Activated CD4-positive, alpha-beta memory T cell treated with anti-CD3 and anti-CD28 coated beads for 36 hours (primary cell): ENCODE measurements around the gene IQCK. TPM values are rescaled to one million over a fixed set of nuclear protein-coding genes. Genes with fewer than 3 reads are reported as not detected.

Source experiments
- CTCF ChIA-PET: fragments of 350-600 bp; sonication (Branson Sonifier 250); formaldehyde crosslinking; loops from one replicate; lab custom pipeline; 2021; ENCODE audit warnings: antibody characterized with exemption, inconsistent platforms; lab: Charles Lee
- POLR2A ChIA-PET: fragments of 350-600 bp; sonication (Branson Sonifier 250); formaldehyde crosslinking; loops from one replicate; lab custom pipeline; 2021; ENCODE audit warnings: antibody characterized with exemption; lab: Charles Lee
- DNase-seq: peaks from one replicate; pipeline ENCODE4 v3.0.0-alpha.2; 2020
- H3K27ac Mint-ChIP-seq: one replicate; pipeline ENCODE4 v1.8.0; 2021; ENCODE audit warnings: mixed read lengths
- H3K27me3 Mint-ChIP-seq: one replicate; pipeline ENCODE4 v1.8.0; 2021; ENCODE audit warnings: mixed read lengths
- H3K36me3 Mint-ChIP-seq: one replicate; pipeline ENCODE4 v1.8.0; 2021; ENCODE audit warnings: mixed read lengths
- H3K4me1 Mint-ChIP-seq: one replicate; pipeline ENCODE4 v1.8.0; 2021; ENCODE audit warnings: low read depth, mixed read lengths
- H3K4me3 Mint-ChIP-seq: one replicate; pipeline ENCODE4 v1.8.0; 2021; ENCODE audit warnings: mild to moderate bottlenecking, mixed read lengths
- H3K9me3 Mint-ChIP-seq: one replicate; pipeline ENCODE4 v1.8.0; 2021; ENCODE audit warnings: mixed read lengths
- intact Hi-C: fragments of 100-400 bp; cut with micrococcal nuclease; formaldehyde crosslinking; loops from one replicate; pipeline ENCODE4 v1.15.1; 2023
- total RNA-seq, 2 experiments: library from RNA; stranded (reverse); gene quantifications; one replicate each; pipeline ENCODE4 v1.2.3, GENCODE V29; 2021

The IQCK gene
- total RNA-seq, 2 experiments from 2014 or later = 2.2 to 3.0 TPM

GRCh38 chr16:19733551-19733950 is 15.5 kb downstream of the IQCK start:
- H3K9me3 Mint-ChIP-seq = no peaks in the 10 kb centered on the region
- H3K4me3 Mint-ChIP-seq = no peak overlapping the region
- no peaks in the 10 kb centered on the region for H3K4me1 Mint-ChIP-seq
- H3K36me3 Mint-ChIP-seq = peaks cover 2% of the 10 kb centered on the region
- no peak for DNase-seq
- CTCF ChIA-PET = no interaction called here
- H3K27ac Mint-ChIP-seq = no peak overlapping the region
- POLR2A ChIA-PET = no interaction called here
- intact Hi-C loops = no loop called here
- H3K27me3 Mint-ChIP-seq = no peaks in the 10 kb centered on the region

DNA sequence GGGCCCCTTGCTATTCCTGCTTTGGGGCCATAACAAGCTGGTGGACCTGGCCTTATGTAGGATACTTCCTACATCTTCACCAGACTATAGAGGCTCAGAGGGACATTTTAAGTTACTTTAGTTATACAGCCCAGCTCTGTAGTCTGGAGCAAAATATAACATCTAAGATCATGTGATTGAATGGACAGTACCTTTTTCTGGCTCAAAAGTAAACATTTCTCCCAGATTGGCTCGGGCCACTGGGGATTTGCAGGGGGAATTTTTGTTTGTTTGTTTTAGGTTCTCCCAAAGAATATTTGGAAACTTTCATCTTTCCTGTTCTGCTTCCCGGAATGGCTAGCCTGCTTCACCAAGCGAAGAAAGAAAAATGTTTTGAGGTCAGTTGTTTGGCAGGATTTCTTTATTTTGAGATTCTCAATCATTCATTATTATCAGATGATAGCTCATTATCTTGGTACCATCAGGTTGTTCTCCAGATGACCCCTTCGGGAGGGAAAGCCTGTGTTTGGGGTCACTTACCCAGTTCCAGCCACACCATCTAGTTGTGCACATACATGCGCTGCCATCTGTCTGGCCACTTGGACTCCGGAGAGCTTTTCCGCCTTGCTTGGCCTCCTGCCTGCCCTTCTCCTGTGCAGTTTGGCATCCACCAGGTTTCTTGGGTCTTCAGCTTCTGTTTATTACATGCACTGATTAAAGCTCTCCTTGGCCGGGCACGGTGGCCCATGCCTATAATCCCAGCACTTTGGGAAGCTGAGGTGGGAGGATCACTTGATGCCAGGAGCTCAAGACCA is 17.2 kb downstream of the IQCK start:
- no peak for DNase-seq
- ChIA-PET CTCF (interaction anchor here (0.7 to 1.2 kb wide), 2 partner anchors 152 to 172 kb away, joined by 3 read pairs; no protein-coding TSS in a partner anchor), POLR2A (no interaction called here)
- Mint-ChIP-seq H3K4me3 (no peak overlapping the region), H3K4me1 (no peaks in the 10 kb centered on the region), H3K27me3 (no peaks in the 10 kb centered on the region), H3K36me3 (peaks cover 4% of the 10 kb centered on the region), H3K9me3 (no peaks in the 10 kb centered on the region), H3K27ac (no peak overlapping the region)
- intact Hi-C loops = no loop called here

DNA sequence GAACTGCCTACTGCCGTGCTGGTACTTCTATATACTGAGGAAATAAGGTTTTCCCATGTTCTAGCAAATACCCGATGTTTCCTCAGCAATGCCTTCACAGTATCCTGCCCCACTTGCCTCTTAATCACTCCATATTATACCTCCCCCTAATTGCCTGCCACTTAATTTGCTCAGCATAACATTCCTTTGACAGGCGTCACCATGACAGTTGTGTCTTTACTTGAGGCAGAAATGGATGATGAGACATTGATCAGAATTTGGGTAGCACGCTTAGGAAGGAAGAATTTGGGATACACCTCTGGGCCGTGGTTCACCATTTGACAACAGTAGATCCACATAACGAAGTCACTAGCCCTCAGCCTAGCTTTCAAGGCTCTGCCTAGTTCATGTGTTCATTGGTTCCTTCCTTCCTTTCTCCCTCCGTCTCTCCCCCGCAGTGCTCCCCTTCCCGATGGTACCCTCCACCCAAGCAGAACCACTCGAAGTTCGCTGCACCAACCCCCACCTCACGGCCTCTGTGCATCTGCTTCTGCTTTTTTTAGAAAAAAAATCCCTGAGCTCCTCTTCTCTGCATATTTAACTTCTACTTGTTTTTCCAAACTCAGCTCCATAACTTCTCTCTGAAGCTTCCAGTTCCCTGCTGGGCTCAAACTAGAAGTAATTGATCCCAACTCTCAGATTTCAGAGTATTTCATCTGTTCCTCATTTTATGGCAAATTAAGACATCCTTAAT is 19.4 kb downstream of the IQCK start:
- CTCF ChIA-PET = no interaction called here

GRCh38 chr16:19741354-19741753 is 23.3 kb downstream of the IQCK start:
- no peaks in the 10 kb centered on the region for H3K9me3 Mint-ChIP-seq
- no peaks in the 10 kb centered on the region for H3K27me3 Mint-ChIP-seq
- intact Hi-C loops = no loop called here
- no peak for DNase-seq
- peaks cover 1% of the 10 kb centered on the region for H3K36me3 Mint-ChIP-seq
- ChIA-PET CTCF (no interaction called here), POLR2A (no interaction called here)
- H3K4me1 Mint-ChIP-seq = no peaks in the 10 kb centered on the region
- H3K4me3 Mint-ChIP-seq = no peak overlapping the region
- H3K27ac Mint-ChIP-seq = no peak overlapping the region

More for the DNA sequence above, 19.4 kb downstream of the IQCK start:
- Mint-ChIP-seq H3K27ac (no peak overlapping the region), H3K9me3 (no peaks in the 10 kb centered on the region), H3K36me3 (peaks cover 1% of the 10 kb centered on the region), H3K4me3 (no peak overlapping the region), H3K27me3 (no peaks in the 10 kb centered on the region), H3K4me1 (no peaks in the 10 kb centered on the region)
- intact Hi-C loops = no loop called here
- DNase-seq = no peak
- POLR2A ChIA-PET = no interaction called here

DNA sequence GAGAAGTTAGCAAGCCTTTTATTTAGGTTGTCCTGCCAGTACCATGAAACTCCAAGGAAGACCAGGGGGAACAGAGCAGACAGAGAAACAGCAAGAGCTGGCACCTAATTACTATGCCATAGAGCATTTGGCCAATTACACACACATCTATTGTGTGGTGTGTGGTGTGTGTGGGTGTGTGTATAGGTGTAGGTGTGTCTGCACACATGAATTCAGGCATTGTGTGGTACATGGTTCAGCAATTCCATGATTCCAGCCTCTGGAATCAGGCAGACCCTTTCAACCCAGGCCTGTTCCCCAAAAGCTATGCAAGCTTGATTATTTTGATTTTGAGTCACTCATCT is 25.7 kb downstream of the IQCK start:
- CTCF ChIA-PET = no interaction called here
- POLR2A ChIA-PET = no interaction called here
- Mint-ChIP-seq H3K4me3 (no peak overlapping the region), H3K27me3 (no peaks in the 10 kb centered on the region), H3K27ac (no peak overlapping the region), H3K36me3 (peaks cover 1% of the 10 kb centered on the region), H3K9me3 (no peaks in the 10 kb centered on the region), H3K4me1 (no peaks in the 10 kb centered on the region)
- intact Hi-C loops = no loop called here
- no peak for DNase-seq

- Mint-ChIP-seq H3K27me3 (no peaks in the 10 kb centered on the region), H3K27ac (no peak overlapping the region), H3K4me3 (no peak overlapping the region), H3K9me3 (no peaks in the 10 kb centered on the region), H3K36me3 (peaks cover 1% of the 10 kb centered on the region), H3K4me1 (no peaks in the 10 kb centered on the region)
- ChIA-PET CTCF (no interaction called here), POLR2A (no interaction called here)
- DNase-seq = no peak
- intact Hi-C loops = no loop called here
Measured at GRCh38 chr16:19744670-19745069, 26.6 kb downstream of the IQCK start.

- Mint-ChIP-seq H3K4me3 (no peak overlapping the region), H3K36me3 (no peaks in the 10 kb centered on the region), H3K27ac (no peak overlapping the region), H3K9me3 (no peaks in the 10 kb centered on the region), H3K27me3 (no peaks in the 10 kb centered on the region), H3K4me1 (no peaks in the 10 kb centered on the region)
- DNase-seq = no peak
- ChIA-PET POLR2A (no interaction called here), CTCF (no interaction called here)
- intact Hi-C loops = no loop called here
Measured at GRCh38 chr16:19745286-19746010, 27.4 kb downstream of the IQCK start.

DNA sequence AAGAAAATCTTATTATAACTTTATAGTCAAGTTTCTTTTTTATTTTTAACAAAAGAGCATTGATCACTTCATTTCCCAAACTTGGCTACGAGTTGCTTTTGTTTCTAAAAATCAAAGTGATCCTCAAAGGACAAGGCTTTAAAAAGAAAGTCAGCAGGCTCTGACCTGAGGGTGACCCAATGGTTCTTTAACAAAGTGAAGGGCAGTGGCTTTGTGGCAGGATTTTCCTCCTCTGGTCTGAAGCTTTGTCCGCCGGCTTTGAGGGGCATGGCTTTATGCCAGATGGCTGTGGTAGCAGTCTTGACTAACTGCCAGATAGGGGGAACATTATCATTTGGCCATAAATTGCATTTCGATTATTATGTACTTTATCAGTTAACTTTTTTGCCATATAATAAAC is 28.5 kb downstream of the IQCK start:
- intact Hi-C loops = no loop called here
- Mint-ChIP-seq H3K27me3 (no peaks in the 10 kb centered on the region), H3K9me3 (no peaks in the 10 kb centered on the region), H3K36me3 (no peaks in the 10 kb centered on the region), H3K27ac (no peak overlapping the region), H3K4me3 (no peak overlapping the region), H3K4me1 (no peaks in the 10 kb centered on the region)
- ChIA-PET POLR2A (no interaction called here), CTCF (no interaction called here)
- no peak for DNase-seq

- Mint-ChIP-seq H3K36me3 (no peaks in the 10 kb centered on the region), H3K4me3 (no peak overlapping the region), H3K9me3 (no peaks in the 10 kb centered on the region), H3K27me3 (no peaks in the 10 kb centered on the region), H3K27ac (no peak overlapping the region), H3K4me1 (no peaks in the 10 kb centered on the region)
- CTCF ChIA-PET = interaction anchor here (0.9 to 1.4 kb wide), 2 partner anchors 138 to 189 kb away, joined by 3 read pairs; no protein-coding TSS in a partner anchor
- no peak for DNase-seq
- POLR2A ChIA-PET = no interaction called here
- intact Hi-C loops = no loop called here
Measured at GRCh38 chr16:19748389-19749168, 30.5 kb downstream of the IQCK start.

DNA sequence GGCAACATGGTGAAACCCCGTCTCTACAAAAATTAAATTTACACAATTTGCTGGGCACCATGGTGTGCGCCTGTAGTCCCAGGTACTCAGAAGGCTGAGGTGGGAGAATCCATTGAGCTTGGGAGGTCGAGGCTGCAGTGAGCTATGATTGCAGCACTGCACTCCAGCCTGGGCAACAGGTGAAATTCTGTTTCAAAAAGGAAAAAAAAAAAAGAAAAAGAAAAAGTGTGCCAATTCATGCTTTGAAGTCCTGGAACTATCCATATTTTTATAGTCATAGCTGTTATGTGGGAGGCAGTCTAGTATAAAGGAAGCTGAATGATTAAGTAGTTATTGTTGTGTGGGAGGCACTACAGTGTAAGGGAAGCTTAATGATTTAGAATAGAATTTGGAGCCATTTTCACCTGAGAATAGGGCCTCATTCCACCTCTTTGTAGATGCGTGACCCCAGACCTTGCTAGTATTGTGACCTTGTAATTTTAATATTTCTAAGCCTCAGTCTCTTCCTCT is 31.6 kb downstream of the IQCK start:
- no peak overlapping the region for H3K4me3 Mint-ChIP-seq
- no peaks in the 10 kb centered on the region for H3K27me3 Mint-ChIP-seq
- ChIA-PET POLR2A (no interaction called here), CTCF (interaction anchor here (1.4 kb wide), 1 partner anchor 190 kb away, joined by 3 read pairs; no protein-coding TSS in a partner anchor)
- H3K36me3 Mint-ChIP-seq = no peaks in the 10 kb centered on the region
- no peak for DNase-seq
- H3K9me3 Mint-ChIP-seq = no peaks in the 10 kb centered on the region
- intact Hi-C loops = no loop called here
- no peaks in the 10 kb centered on the region for H3K4me1 Mint-ChIP-seq
- no peak overlapping the region for H3K27ac Mint-ChIP-seq

- Mint-ChIP-seq H3K27me3 (no peaks in the 10 kb centered on the region), H3K36me3 (no peaks in the 10 kb centered on the region), H3K27ac (no peak overlapping the region), H3K4me3 (no peak overlapping the region), H3K9me3 (no peaks in the 10 kb centered on the region), H3K4me1 (no peaks in the 10 kb centered on the region)
- intact Hi-C loops = no loop called here
- ChIA-PET POLR2A (no interaction called here), CTCF (no interaction called here)
- no peak for DNase-seq
Measured at GRCh38 chr16:19751478-19752385, 33.7 kb downstream of the IQCK start.
